H9 (cell line): ENCODE results near the gene GDPD2. TPM values are rescaled to one million over a fixed set of nuclear protein-coding genes. Genes with fewer than 3 reads are reported as not detected.

Experiments
- DNase-seq: peaks from one replicate; pipeline ENCODE4 v3.0.0-alpha.2; 2017
- H2AFZ ChIP-seq: one replicate; pipeline ENCODE4 v1.6.1; 2013; ENCODE audit warnings: mild to moderate bottlenecking, low read length, control low read depth, moderate library complexity
- H2AK5ac ChIP-seq: 2 replicates; pipeline ENCODE4 v1.6.1; 2013; ENCODE audit warnings: low read length, control low read depth, mixed read lengths; ENCODE audit not compliant: insufficient read length
- H2BK120ac ChIP-seq: one replicate; pipeline ENCODE4 v1.6.1; 2013; ENCODE audit warnings: low read depth, mild to moderate bottlenecking, low read length, control low read depth, inconsistent platforms; ENCODE audit not compliant: poor library complexity, severe bottlenecking
- H2BK12ac ChIP-seq: 2 replicates; pipeline ENCODE4 v1.6.1; 2013; ENCODE audit warnings: low read length, control low read depth, mixed read lengths, low read depth; ENCODE audit not compliant: insufficient read length
- H2BK15ac ChIP-seq: 2 replicates; pipeline ENCODE4 v1.6.1; 2013; ENCODE audit warnings: low read depth, low read length, control low read depth
- H2BK20ac ChIP-seq: one replicate; pipeline ENCODE4 v1.6.1; 2013; ENCODE audit warnings: low read depth, mild to moderate bottlenecking, low read length, control low read depth, inconsistent platforms; ENCODE audit not compliant: poor library complexity, severe bottlenecking
- H2BK5ac ChIP-seq: 2 replicates; pipeline ENCODE4 v1.6.1; 2013; ENCODE audit warnings: low read length, control low read depth, mixed read lengths; ENCODE audit not compliant: insufficient read length
- H3K14ac ChIP-seq: 2 replicates; pipeline ENCODE4 v1.6.1; 2013; ENCODE audit warnings: low read length, control low read depth; ENCODE audit not compliant: insufficient read depth
- H3K18ac ChIP-seq: 2 replicates; pipeline ENCODE4 v1.6.1; 2013; ENCODE audit warnings: low read depth, mild to moderate bottlenecking, mixed read lengths, low read length, control low read depth; ENCODE audit not compliant: insufficient read length
- H3K23ac ChIP-seq: 2 replicates; pipeline ENCODE4 v1.6.1; 2013; ENCODE audit warnings: low read length, control low read depth, mixed read lengths, low read depth; ENCODE audit not compliant: insufficient read length
- H3K23me2 ChIP-seq: 2 replicates; pipeline ENCODE4 v1.6.1; 2013; ENCODE audit warnings: low read depth, mild to moderate bottlenecking, mixed read lengths, low read length, control low read depth; ENCODE audit not compliant: insufficient read length, poor library complexity, severe bottlenecking
- H3K27ac ChIP-seq: 2 replicates; pipeline ENCODE4 v1.5.1; 2013; ENCODE audit warnings: low read length, control low read depth, mixed read lengths, low read depth; ENCODE audit not compliant: insufficient read length
- H3K27me3 ChIP-seq: 2 replicates; pipeline ENCODE4 v1.6.1; 2013; ENCODE audit warnings: low read length, control low read depth, inconsistent platforms; ENCODE audit not compliant: insufficient read depth
- H3K4ac ChIP-seq: 2 replicates; pipeline ENCODE4 v1.6.1; 2013; ENCODE audit warnings: low read depth, mild to moderate bottlenecking, control low read depth, inconsistent platforms, low read length, moderate library complexity
- H3K4me1 ChIP-seq: 2 replicates; pipeline ENCODE4 v1.6.1; 2013; ENCODE audit warnings: low read length, control low read depth, inconsistent platforms; ENCODE audit not compliant: insufficient read depth
- H3K4me2 ChIP-seq: 2 replicates; pipeline ENCODE4 v1.6.1; 2013; ENCODE audit warnings: low read length, control low read depth, mixed read lengths; ENCODE audit not compliant: insufficient read length, insufficient read depth
- H3K56ac ChIP-seq: 2 replicates; pipeline ENCODE4 v1.6.1; 2013; ENCODE audit warnings: low read depth, mild to moderate bottlenecking, mixed read lengths, low read length, control low read depth; ENCODE audit not compliant: insufficient read length
- H3K79me1 ChIP-seq: 2 replicates; pipeline ENCODE4 v1.6.1; 2013; ENCODE audit warnings: low read depth, mild to moderate bottlenecking, moderate library complexity, low read length, control low read depth, inconsistent platforms; ENCODE audit not compliant: insufficient read depth, poor library complexity, severe bottlenecking
- H3K79me2 ChIP-seq: 2 replicates; pipeline ENCODE4 v1.6.1; 2013; ENCODE audit warnings: low read length, control low read depth, inconsistent platforms; ENCODE audit not compliant: insufficient read depth
- H3K9ac ChIP-seq: 2 replicates; pipeline ENCODE4 v1.6.1; 2013; ENCODE audit warnings: low read length, control low read depth, mixed read lengths; ENCODE audit not compliant: insufficient read length; ENCODE audit errors: extremely low read depth
- H3K9me3 ChIP-seq: one replicate; pipeline ENCODE4 v1.6.1; 2013; ENCODE audit warnings: low read depth, low read length, inconsistent platforms; ENCODE audit not compliant: control insufficient read depth
- H3T11ph ChIP-seq: one replicate; pipeline ENCODE4 v1.6.1; 2013; ENCODE audit warnings: mild to moderate bottlenecking, low read length, control low read depth, inconsistent platforms
- H4K20me1 ChIP-seq: one replicate; pipeline ENCODE4 v1.6.1; 2013; ENCODE audit not compliant: control insufficient read depth, insufficient read length, insufficient read depth
- H4K5ac ChIP-seq: 2 replicates; pipeline ENCODE4 v1.6.1; 2013; ENCODE audit warnings: low read depth, mild to moderate bottlenecking, mixed read lengths, low read length, control low read depth; ENCODE audit not compliant: insufficient read length
- H4K8ac ChIP-seq: replicated peaks from 2 replicates; pipeline ENCODE4 v1.6.1; 2013; ENCODE audit warnings: low read length, control low read depth, mixed read lengths, low read depth; ENCODE audit not compliant: insufficient read length
- H4K91ac ChIP-seq: 2 replicates; pipeline ENCODE4 v1.6.1; 2013; ENCODE audit warnings: low read depth, mild to moderate bottlenecking, moderate library complexity, mixed read lengths, low read length, control low read depth; ENCODE audit not compliant: insufficient read length
- H3K27ac Mint-ChIP-seq, 3 experiments: 2 replicates in 2 of 3; 3 replicates in 1 of 3; pipeline ENCODE4 v1.8.0; 2020 to 2021; ENCODE audit warnings: mixed read lengths in 3 of 3, mild to moderate bottlenecking in 1 of 3, moderate library complexity in 1 of 3
- H3K27me3 Mint-ChIP-seq: 2 replicates; pipeline ENCODE4 v1.8.0; 2021; ENCODE audit warnings: low read depth, mild to moderate bottlenecking, moderate library complexity, mixed read lengths
- H3K36me3 Mint-ChIP-seq, 3 experiments: 2 replicates in 2 of 3; 3 replicates in 1 of 3; pipeline ENCODE4 v1.8.0; 2020 to 2021; ENCODE audit warnings: low read depth in 3 of 3, mixed read lengths in 3 of 3; ENCODE audit not compliant: insufficient read depth in 1 of 3
- H3K4me1 Mint-ChIP-seq, 2 experiments: 2 replicates each; pipeline ENCODE4 v1.8.0; 2020; ENCODE audit warnings: mixed read lengths in 2 of 2
- H3K4me3 Mint-ChIP-seq, 2 experiments: 2 replicates in 1 of 2; 3 replicates in 1 of 2; pipeline ENCODE4 v1.8.0; 2020 to 2021; ENCODE audit warnings: mild to moderate bottlenecking in 2 of 2, mixed read lengths in 2 of 2, moderate library complexity in 1 of 2
- H3K9me3 Mint-ChIP-seq, 2 experiments: 2 replicates in 1 of 2; 3 replicates in 1 of 2; pipeline ENCODE4 v1.8.0; 2020; ENCODE audit warnings: mild to moderate bottlenecking in 2 of 2, mixed read lengths in 2 of 2, moderate library complexity in 1 of 2
- WGBS: extraction: QIAGEN DNeasy Blood & Tissue Kit; methylation state at CpG from one replicate; pipeline ENCODE4 v1.1.7; 2013; ENCODE audit warnings: missing lambda C conversion rate, low lambda C conversion rate, mixed read lengths; ENCODE audit not compliant: insufficient read length; ENCODE audit errors: extremely low coverage; 5-methylcytosine and 5-hydroxymethylcytosine counted together
- total RNA-seq: library from RNA; stranded (reverse); gene quantifications from 2 replicates; pipeline ENCODE4 v1.2.1, GENCODE V29; 2021
- TF ChIP-seq, protein P1 (sequence below): fragments of 200-600 bp; sonication (generic); conservative IDR thresholded peaks from 3 replicates; pipeline ENCODE4 v1.8.0; 2021; ENCODE audit warnings: antibody characterized with exemption, mild to moderate bottlenecking

Gene GDPD2
- total RNA-seq, 1 experiment from 2014 or later = 13.9 TPM

DNA sequence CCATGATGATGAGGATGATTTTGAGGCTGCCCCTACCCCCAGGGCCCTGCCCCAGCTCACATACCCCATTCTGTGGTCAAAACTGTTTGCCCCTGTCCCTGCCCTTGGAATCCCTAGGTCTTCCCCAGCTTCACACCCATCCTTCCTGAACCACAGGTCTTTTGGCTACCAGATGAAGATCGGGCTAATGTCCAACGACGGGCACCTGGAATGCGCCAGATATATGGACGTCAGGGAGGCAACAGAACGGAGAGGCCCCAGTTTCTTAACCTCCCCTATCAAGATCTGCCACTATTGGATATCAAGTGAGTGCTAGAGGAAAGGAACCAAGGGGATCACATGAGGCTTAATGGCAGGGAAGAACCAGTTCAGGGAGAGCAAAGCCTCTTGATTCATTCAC is 6.6 kb downstream of the GDPD2 start:
- peaks cover 7 to 17% of the 10 kb centered on the region in 2 experiments for H3K4me1 Mint-ChIP-seq
- no peaks in the 10 kb centered on the region for H3K79me2 ChIP-seq
- H2BK20ac ChIP-seq = no peak overlapping the region
- H3K23ac ChIP-seq = no peak overlapping the region
- H3K4me2 ChIP-seq = no peak overlapping the region
- no peak overlapping the region for H3K14ac ChIP-seq
- H4K8ac ChIP-seq = no peak overlapping the region
- H3K56ac ChIP-seq = no peak overlapping the region
- no peak overlapping the region for H3K4me3 Mint-ChIP-seq
- H3K4ac ChIP-seq = no peak overlapping the region
- no peak overlapping the region for H3K18ac ChIP-seq
- H3K27ac Mint-ChIP-seq = no peak overlapping the region
- H3K27me3 Mint-ChIP-seq = peaks cover 2% of the 10 kb centered on the region
- peaks cover 6% of the 10 kb centered on the region for H3K23me2 ChIP-seq
- H3T11ph ChIP-seq = no peak overlapping the region
- no peak overlapping the region for H4K5ac ChIP-seq
- H3K27me3 ChIP-seq = no peaks in the 10 kb centered on the region
- H3K79me1 ChIP-seq = no peaks in the 10 kb centered on the region
- peaks cover 70 to 82% of the 10 kb centered on the region in 2 experiments for H3K9me3 Mint-ChIP-seq
- H2BK5ac ChIP-seq = no peak overlapping the region
- H2BK12ac ChIP-seq = no peak overlapping the region
- TF ChIP-seq, protein P1, sequence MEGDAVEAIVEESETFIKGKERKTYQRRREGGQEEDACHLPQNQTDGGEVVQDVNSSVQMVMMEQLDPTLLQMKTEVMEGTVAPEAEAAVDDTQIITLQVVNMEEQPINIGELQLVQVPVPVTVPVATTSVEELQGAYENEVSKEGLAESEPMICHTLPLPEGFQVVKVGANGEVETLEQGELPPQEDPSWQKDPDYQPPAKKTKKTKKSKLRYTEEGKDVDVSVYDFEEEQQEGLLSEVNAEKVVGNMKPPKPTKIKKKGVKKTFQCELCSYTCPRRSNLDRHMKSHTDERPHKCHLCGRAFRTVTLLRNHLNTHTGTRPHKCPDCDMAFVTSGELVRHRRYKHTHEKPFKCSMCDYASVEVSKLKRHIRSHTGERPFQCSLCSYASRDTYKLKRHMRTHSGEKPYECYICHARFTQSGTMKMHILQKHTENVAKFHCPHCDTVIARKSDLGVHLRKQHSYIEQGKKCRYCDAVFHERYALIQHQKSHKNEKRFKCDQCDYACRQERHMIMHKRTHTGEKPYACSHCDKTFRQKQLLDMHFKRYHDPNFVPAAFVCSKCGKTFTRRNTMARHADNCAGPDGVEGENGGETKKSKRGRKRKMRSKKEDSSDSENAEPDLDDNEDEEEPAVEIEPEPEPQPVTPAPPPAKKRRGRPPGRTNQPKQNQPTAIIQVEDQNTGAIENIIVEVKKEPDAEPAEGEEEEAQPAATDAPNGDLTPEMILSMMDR = no peak
- H3K9me3 ChIP-seq = peaks cover 44% of the 10 kb centered on the region
- no peaks in the 10 kb centered on the region for H4K20me1 ChIP-seq
- H2BK15ac ChIP-seq = no peak overlapping the region
- H3K36me3 Mint-ChIP-seq = peaks cover 27 to 58% (median 50%) of the 10 kb centered on the region in 3 experiments
- no peak overlapping the region for H2BK120ac ChIP-seq
- H3K9ac ChIP-seq = no peak overlapping the region
- H4K91ac ChIP-seq = no peak overlapping the region
- no peak overlapping the region for H2AK5ac ChIP-seq
- no peak overlapping the region for H3K27ac ChIP-seq
- no peak overlapping the region for H2AFZ ChIP-seq
- WGBS = no CpG with 5 or more reads among the region's 6 CpGs
- DNase-seq = no peak
- H3K4me1 ChIP-seq = no peaks in the 10 kb centered on the region; the same call in 1 of the 2 replicates
